ENCODE measurements around the gene TWSG1.
"Not testable (repeated sequence)": the region's sequence is repeated elsewhere in the genome, so short reads cannot be mapped to it uniquely, and the experiment has no call there.

The TWSG1 gene

DNA sequence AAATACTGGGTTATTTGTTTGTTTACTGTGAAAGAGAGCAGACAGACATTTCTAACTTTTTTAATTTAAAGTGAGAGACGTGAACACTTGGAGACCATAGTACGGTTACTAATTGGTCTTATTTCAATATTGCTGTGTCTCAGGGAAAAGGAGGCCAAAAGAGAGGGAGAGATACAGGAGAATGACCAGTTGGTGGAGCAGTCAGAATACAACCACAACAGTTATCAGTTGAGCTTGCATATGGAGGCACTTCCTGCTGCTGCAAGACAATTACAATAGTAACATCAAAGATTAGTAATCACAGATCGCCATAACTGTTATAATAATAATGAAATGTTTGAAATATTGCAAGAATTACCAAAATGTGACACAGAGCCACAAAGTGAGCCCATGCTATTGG, 58.2 kb downstream of the TWSG1 start:
- no peak for DNase-seq (ENCODE audit: low spot score)

DNA sequence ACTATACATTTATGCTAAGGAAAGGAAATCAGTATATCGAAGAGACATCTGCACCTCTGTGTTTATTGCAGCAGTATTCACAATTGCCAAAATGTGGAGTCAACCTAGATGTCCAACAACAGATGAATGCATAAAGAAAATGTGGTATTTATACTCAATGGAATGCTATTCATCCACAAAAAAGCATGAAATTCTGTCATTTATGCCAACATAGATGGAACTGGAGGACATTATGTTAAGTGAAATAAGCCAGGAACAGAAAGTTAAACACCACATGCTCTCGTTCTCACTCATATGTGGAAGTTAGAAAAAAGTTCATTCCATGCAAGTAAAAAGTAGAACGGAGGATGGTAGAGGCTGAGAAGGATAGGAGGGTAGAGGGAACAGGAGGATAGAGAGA, 59.5 kb downstream of the TWSG1 start:
- DNase-seq (ENCODE audit: low spot score) = no peak

DNA sequence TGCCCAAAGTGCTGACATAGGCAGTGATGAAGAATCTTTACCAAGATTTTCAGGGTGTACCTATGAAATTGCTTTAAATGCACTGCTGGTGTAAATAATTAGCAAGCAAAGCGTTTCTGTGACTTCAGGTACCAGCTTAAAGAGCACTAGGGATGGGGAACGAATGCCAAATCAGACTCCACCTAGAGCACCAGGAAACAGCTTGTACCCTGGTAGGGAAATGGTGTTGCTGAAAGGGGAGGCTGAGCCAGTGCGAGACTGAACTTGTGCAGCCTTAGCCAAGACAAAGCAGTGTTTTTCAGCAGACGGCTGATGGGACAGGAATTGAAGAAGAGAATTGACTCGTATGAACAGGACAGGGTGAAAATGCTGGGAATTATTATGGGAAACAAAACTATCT, 65.6 kb downstream of the TWSG1 start:
- no peak for DNase-seq (ENCODE audit: low spot score)

DNA sequence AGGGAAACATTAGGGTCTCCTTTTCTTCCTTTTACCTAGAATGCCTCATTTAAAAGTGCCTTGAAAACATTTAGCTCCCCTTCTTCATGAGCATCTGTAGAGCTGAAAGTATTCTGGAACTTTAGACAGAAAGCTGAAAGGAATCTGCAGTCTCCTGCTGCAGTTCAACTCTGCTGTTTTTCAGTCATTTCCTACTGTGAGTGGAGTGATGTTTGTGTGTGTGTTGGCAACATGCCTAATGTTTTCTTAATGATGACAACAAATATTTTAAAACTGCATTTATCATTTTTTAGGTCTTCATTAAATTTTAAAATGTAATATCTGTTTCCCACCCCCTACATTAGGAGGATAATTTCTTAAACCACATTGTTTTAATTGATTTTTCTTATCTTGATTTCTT, 66.6 kb downstream of the TWSG1 start:
- no peak for DNase-seq (ENCODE audit: low spot score)

DNA sequence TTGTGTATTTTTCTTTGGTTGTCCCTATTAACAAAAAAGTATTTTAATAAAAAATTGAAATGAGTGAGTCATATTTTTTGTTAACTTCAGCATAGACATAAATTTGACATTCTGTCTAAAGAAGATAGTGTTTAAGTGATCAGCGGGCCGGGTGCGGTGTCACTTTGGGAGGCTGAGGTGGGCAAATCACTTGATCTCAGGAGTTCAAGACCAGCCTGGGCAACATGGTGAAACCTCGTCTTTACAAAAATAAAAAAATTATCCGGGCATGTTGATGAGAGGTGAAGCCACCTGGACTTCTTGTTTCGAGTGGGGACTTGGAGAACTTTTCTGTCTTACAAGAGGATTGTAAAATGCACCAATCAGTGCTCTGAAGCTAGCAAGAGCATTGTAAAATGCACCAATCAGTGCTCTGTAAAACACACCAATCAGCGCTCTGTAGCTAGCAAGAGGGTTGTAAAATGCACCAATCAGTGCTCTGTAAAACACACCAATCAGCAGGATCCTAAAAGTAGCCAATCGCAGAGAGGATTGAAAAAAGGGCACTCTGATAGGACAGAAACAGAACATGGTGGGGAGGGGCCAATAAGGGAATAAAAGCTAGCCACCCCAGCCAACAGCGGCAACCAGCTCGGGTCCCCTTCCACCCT, 67.9 kb downstream of the TWSG1 start:
- DNase-seq (ENCODE audit: low spot score) = not testable (repeated sequence)

DNA sequence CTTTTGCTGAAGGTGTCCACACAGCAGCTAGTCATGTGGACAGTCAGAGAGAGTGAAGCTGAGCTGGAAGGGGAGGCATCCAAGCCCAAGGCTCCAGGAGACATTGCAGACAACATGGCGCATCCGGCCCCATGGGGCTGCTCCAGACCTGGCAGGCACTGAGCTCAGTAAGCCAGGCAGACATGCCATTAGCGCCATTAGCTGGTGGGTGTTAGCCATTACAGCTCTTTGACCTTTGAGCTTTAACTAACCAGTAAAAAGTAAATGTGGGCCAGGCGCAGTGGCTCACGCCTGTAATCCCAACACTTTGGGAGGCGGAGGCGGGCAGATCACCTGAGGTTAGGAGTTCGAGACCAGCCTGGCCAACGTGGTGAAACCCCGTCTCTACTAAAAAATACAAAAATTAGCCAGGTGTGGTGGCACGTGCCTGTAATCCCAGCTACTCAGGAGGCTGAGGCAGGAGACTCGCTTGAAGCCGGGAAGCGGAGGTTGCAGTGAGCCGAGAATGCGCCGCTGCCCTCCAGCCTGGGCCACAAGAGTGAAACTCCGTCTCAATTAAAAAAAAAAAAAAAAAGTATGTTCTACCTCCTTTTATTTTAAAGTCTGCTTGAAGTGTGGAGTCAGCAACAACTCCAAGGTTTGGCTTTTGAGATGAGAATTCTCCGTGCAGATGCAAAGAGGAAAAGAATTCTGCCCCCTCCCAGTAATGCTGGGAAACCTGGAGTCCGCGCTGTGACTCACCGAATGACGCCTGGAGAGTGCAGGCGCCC, 69.4 kb downstream of the TWSG1 start:
- peak; percentile 55 for DNase-seq (ENCODE audit: low spot score)

DNA sequence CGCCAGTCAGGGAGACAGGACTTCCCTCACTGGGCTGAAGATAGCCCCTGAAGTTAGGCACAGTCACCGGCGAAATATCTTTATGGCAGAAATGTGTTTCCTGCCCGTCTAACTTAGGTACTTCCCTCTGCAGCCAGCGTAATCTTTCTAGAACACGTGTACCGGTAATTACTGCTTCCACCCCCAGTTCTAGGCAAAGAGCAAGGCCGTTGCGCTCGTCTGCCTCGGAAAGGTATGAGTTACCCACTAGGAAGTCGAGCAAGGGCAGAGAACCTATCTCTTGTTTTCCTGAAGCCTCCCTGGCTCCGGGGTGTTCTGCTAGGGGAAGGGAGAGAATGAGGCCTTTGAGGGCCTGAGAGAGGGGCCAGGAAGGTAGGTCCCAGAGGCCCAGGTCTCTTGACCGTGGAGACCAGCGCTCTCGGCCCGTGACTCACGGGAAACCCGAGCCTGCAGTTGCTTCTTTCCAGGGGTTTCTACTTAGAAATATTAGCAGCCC, 70.0 kb downstream of the TWSG1 start:
- DNase-seq (ENCODE audit: low spot score) = no peak

DNA sequence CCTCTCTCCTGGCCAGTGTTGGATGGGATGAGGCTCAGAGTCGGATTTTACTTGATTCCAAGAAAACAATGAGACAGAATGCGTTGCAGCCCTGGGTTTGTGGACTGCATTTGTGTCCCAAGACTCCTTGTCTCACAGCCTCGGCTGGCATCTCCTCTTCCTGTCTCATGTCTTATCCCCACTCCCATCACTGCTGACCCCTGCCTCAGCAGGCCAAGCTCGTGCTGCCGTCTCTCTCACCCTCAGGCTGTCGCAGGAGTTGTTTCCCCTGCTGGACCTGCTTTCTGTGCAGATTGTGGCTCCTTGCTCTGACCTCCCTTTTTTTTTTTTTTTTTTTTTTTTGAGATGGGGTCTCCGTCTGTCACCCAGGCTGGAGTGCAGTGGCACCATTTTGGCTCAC, 70.6 kb downstream of the TWSG1 start:
- DNase-seq (ENCODE audit: low spot score) = no peak

DNA sequence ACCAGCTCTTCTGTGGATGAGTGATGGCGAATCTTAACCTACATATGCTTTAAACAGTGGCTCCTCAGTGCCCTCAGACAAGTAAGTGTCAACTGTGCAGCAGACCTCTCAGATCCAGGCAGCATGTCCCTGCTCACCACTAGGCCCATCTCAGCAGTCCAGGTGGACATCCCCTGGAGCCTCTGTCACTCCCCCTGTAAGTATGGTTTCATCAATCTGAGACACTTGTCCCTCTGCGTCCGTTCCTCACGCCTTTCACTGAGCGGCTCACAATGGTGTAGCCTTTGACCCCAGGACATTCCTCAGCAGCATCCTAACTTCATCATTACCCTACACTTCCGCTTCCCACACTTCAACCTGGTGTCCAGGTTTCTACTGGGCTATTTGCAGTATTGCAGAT, 71.4 kb downstream of the TWSG1 start:
- no peak for DNase-seq (ENCODE audit: low spot score)

DNA sequence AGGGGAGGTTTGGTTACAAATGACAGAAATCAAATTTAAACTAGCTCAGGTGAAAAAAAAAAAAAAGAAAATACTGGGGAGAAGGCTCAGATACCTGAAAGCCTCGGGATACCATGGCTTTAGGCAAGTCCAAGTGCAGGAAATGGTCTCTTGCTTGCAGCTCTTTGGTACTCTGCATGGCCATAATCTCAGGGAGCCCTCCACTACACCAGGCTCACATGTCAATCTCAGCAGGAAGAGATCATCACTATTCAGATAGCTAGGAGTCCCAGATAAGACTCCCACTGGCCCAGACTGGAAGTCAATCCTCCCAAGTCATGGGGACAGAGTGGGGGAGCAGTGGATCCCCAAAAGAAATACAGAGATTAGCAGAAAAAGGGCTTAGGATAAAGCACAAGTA, 75.9 kb downstream of the TWSG1 start:
- DNase-seq (ENCODE audit: low spot score) = no peak

DNA sequence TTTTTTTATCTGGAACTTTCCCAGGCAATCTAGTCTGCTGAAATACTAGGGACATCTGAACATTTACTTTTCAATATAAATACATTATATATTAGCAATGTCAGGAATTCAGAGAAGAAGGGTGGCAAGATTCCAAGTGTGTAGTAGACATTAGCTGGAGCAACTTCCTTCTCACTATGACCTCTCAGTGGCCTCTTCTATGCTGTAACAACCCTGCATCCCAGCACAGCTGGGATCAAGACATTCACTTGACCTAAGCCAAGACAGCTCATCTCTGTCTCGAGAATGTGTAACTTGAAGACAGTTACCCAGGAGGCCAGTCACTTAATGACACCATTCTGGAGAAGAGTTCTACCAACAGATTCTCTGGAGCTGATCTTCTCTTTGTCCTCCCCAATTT, 79.0 kb downstream of the TWSG1 start:
- no peak for DNase-seq (ENCODE audit: low spot score)

DNA sequence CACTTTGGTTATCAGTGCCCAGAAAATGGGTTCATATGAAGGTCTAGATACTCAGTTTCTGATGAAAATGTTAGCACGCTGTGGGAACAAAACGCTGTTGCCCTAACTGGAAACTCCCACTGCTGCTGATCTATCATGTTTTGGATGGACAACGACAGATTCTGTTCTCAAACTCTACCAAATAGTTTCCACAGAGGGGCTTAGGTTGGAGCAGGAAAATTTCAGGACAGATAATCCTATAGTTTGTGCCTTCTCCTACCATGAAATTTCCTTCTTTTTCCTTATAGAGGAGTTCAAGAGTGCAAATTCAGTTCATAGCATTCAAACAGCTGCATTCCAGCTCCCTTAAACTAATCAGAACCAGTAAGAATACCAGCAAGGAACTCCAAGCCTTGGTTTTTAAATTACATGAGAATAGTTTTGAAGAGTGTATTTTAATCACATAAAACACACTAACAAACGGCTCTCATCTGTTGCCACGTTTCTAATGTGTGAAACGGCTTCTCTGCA, 82.0 kb downstream of the TWSG1 start:
- no peak for DNase-seq (ENCODE audit: low spot score)

DNA sequence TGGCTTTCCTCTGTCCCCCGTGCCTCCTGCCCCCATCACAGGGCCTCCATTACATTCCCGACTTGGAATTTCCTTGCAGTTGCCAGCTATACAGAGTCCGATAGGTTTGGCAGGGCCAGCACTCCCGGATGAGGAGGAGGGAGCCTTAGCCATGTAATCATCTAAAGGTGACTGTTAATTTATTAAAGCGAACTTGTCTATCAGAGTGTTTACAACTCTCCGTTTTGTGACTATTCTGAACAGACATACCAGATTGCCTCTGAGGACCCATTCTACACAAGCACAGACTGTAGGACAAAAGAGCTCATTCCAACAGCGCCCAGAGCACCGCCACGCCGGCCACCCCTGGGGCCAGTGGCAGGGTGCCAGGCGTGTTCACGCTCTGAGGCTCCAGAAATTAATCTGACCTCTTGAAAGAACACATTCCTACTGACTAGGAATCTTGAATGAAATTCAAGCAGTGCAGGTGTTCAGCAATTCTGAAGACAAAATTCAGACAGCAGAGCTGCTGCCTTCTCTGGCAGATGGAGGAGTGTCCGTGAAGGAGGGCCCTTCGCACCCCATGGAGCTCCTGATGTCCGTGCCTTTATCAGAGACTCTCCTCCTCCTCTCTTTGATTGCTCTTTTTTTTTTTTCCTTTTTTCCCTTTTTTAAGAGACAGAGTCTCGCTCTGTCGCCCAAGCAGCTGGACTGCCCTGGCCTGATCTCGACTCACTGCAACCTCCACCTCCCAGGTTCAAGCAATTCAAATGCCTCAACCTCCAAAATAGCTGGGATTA, 82.7 kb downstream of the TWSG1 start:
- DNase-seq (ENCODE audit: low spot score) = no peak

DNA sequence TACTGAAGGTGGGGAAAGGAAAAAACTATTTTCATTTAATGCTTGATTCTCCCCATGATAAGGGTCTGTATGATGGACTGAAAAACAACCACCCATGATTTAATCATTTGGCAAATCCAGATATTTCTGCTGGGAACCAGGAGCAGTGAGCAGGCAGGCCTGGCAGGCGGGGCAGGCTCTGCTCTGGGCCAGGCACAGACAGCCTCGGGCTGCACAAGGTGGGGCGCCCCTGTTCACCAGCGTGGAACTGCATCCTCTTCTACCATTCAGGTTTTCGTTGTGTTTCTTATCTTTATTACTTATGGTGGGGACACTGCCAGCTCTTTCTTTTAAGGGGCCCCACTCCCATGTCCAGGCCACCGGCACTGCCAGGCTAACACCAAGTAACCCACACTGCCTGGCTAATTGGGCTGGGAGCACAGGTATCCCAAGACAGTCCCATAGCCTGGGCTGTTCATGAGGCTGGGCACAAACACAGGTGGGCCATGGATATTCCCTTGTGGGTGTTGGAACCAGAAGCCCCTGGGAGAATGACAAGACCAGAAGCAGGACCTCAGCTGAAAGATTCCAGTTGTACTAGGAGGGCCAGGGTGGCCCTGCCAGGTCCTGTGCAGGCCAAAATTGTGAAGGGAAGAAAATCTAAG, 83.6 kb downstream of the TWSG1 start:
- DNase-seq (ENCODE audit: low spot score) = no peak

DNA sequence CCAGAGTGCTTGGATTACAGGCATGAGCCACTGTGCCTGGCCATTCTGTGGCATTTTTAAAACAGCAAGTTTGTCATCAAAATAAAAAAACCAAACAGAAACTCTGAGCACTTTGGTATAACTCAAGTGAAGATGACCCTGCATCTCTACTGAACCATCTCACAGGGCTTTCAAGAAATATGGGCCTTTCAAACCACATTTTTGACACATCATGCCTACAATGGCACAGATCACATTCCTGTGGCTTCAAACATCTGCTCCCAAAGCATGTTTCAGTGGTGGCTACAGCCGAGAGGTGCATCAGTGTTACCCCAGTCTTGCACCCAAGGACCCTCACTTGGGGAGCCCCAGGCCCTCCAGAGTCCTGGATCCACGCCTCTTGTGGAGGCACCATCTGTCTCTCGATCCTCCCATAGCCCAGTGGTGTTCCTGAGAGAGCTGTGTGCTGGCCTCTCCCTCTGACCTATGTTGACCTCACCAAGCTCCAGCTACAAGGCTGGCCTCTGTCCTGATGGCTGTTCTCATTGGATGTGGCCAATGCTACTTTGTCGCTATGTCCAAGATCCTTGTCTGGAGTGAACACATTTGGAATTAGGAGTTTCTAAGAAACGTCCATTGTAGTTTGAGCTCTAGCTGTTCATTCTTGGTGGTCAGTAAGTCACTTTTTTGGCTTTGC, 85.5 kb downstream of the TWSG1 start:
- no peak for DNase-seq (ENCODE audit: low spot score)

DNA sequence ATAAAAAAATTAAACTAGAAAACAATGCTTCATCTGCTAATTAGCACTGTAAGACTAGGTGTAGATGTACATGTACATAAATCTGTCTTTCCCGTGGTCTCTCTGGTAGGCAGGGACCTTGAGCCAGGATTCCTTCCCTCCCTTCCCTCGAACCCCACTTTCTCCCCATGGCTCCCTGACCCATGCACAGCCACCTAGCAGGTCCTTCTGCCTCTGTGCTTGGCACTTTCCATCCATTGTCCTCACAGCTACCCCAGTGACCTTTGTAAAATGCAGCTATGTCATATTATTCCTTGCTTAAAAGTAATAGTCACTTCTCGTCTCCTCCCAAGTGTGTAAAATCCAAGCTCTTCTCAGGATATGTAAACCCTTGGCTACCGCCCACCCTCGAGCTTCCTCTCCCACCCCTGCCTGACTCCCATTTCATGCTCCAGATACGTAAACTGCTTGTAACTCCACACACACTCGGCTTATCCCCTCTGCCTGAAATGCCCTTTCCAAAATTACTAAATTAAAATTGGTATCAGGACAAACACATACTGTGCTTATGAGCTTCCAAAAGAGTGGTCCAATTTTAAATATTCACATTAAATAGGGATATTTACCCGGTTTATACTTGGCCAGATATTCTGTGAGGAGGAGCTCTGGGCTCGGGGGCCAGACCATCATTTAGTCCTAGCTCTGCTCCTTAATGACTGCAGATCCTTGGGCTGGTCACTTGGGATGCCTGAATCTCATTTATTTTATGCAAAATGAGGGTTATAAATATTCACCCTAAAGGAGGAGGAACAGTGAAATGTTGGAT, 86.7 kb downstream of the TWSG1 start:
- DNase-seq (ENCODE audit: low spot score) = no peak

DNA sequence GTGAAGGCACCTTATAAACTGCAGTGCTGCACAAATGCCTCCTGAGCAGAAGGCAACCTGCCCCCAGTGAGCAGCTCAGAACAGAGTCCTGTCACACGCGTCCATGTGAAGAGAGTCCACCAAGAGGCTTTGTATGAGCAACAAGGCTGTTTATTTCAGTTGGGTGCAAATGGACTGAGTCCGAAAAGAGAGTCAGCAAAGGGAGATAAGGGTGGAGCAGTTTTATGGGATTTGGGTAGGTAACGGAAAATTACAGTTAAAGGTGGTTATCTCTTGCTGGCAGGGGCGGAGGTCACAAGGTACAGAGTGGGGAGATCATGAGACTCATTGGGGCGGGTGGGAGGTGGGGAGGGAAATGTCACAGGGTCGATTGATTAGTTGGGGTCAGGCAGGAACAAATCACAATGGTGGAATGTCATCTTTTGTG, 87.3 kb downstream of the TWSG1 start:
- DNase-seq (ENCODE audit: low spot score) = no peak

DNA sequence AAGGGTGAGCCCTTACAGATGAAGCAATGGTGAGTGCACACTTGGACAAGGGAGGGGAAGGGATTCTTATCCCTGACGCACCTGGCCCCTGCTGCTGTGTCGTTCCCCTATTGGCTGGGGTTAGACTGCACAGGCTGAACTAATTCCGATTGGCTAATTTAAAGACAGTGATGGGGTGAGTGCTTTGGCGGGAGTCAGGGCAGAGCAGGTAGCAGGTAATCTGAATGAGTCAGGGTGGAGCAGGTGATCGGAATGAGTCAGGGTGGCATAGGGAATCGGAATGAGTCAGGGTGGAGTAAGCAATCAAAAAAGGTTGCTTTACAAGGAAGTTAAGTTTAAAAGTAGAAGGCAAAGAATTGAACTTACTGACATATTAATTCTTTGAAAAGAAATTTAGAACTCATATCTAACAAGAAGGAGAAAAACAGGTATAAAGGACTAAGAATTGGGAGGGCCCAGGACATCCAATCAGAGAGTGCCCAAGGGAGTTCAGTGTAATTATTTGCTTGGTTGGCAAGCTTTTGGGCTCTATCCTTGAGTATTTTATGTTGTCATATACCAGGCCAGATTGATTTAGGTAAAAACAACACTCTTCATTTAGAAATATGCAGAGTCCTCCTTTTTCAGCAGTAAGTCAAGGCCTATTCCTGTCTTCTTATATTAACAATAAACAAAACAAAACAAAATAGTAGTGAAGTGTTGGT, 88.4 kb downstream of the TWSG1 start:
- DNase-seq (ENCODE audit: low spot score) = no peak

DNA sequence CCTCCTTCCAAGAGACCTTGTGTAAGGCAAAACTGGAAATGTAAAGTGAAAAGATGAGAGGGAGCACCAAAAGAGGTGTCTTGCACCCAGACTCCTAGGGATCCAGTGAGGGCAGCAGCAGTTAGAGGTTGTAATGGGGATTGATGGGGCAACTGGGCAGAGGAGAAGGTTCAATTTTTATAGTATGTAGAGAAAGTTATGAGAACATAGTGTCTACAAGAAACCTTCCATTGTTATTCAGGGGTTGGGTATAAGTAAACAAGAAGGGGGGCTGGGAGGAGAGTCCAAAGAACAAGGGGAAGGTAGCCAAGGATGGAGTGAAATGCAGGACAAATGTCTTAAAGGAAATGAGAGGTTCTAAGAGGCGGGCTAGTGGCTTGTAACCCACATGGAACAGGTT, 89.1 kb downstream of the TWSG1 start:
- not testable (repeated sequence) for DNase-seq (ENCODE audit: low spot score)

DNA sequence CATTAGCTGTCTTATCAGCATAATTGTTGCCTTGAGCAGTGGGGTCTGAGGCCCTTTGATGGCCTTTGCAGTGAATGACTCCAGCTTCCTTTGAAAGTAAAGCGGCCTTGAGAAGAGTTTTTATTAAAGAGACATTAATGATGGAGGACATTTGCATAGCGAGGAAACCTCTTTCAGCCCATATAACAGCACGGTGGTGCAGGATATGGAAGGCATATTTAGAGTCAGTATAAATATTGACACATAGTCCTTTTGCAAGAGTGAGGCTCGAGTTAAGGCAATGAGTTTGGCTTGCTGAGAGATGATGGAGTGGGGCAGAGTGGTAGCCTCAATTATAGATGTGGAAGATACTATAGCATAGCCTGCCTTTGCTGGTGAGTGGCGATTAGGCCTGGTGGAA, 89.7 kb downstream of the TWSG1 start:
- DNase-seq (ENCODE audit: low spot score) = not testable (repeated sequence)
